DMS114 treated with DMSO at 0.1 percent for 48 hours (cell line): ENCODE measurements around the gene EPB41.
"Not testable (repeated sequence)": the region's sequence is repeated elsewhere in the genome, so short reads cannot be mapped to it uniquely, and the experiment has no call there.

Experiments used
- DNase-seq: peaks from one replicate; lab custom pipeline; 2025; ENCODE audit not compliant: unreplicated experiment; lab: John Stamatoyannopoulos, UW

Gene EPB41

DNA sequence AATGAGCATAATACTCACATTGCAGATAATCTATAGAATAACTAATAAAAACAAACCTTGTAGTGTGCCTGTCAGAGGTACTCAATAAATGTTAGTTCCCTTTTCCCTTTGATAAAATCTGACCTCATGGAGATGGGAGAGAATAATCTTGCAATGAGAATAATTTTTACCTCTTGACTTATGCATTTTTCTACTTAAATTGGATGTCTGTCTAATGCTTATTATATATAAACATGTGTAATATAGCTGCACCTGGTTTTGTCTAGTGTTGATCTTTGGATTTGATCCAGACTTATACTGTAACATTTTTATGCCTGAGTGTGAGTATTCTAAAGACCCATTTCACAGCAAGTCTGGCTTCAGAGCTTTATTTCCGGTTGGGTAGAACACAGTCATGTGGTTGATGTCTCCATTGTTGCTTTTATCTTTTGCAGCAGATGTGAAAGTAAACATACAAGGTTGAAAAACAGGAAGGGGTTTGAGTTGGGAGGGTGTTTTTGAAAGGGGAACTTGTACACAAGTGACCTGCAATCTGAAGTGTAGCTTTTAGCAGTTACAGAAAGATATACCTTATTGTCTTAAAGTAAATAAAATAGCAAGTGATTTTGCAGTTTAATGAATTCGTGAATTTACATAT, 12.4 kb downstream of the EPB41 start:
- DNase-seq, result no peak

DNA sequence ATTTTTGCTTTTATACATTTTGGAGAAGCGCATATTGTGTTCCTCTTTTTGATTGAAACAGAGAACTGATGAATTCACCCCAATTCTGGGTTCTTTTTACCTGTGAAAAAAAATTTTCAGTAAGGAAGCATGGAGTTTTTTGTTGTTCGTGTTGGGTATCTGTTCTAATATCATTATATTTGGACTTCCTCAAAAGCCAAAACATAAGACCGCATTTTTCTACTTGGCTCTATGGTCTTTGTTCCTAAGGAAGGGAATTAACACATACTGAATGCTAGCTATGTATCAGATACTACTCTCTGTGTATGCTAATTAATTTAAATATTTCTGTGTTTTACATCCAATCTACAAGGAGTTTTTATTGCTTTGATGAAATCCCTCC, 12.9 kb downstream of the EPB41 start:
- no peak for DNase-seq

DNA sequence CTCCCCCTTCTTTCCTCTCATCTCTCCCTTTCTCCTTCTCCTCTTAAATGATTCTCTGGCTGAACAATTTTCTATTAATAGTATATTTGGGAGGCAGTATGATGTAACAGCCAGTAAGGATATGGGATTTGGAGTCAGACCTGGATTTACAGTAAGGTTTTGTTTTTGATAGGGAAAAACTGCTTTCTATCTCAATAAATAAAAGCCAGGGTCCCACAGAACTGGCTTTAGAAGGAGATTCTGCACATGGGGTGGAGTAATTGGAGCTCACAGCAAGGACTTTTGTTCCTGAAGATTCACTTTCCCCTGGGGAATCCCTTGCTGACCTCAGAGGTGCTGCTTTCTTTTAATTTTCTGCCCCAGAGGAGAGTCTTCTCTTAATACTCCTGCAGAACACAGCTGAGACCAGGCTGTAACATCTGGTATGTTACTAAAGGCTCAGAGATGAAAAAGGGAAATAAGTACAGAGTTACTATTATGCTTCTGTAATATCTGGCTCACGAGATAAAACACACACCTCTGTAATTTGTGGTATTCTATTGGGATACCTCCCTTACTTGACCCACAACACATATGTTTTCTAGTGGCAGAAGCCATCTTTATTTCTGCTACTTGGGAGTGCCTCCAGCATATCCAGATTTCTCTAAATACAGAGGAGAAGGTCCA, 13.4 kb downstream of the EPB41 start:
- DNase-seq, result no peak

DNA sequence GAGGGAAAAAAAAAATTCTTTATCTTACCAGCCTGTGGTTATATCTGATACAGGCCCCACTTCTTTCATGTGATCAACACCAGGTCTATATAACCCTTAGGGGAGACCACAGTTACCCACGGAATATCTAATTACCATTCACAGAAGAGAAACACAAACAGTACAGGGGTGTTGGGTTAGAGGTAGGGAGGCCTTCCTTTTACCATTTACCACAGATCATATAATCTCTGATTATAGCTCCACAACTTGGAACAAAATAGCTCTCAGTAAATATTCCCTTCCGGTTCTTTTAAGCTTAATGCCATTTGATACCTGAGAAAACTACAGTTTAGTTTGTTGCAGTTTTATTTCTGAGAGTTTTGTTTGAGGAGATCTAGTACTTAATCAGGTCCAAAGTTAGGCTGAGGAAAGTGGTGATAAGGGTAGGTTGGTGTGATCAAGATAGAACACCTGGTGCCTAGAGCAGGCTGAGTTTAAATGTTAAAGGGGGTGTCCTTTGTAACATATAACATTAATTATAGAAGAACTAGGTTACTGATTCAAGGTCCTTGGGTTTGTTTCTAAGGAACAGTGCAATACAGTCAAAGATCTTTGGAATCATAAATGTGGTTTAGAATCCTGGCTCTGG, 14.1 kb downstream of the EPB41 start:
- no peak for DNase-seq

DNA sequence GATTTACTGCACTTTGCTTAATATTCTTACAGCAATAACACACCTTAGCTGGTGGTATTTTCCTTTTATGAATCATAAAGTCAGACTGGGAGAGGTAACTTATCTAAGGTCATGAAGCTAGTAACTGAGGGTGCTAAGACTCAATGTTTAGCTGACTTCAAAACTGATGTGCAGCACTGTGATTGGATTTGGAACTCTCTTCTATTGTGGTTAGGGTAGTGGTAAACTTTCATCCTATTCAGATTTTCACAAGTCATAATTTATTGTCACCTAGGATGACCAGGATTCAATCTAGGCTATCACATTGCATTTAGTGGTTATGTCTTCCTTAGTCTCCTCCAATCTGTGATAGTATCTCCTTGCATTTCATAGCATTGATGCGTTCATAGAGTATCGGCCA, 18.9 kb downstream of the EPB41 start:
- no peak for DNase-seq

DNA sequence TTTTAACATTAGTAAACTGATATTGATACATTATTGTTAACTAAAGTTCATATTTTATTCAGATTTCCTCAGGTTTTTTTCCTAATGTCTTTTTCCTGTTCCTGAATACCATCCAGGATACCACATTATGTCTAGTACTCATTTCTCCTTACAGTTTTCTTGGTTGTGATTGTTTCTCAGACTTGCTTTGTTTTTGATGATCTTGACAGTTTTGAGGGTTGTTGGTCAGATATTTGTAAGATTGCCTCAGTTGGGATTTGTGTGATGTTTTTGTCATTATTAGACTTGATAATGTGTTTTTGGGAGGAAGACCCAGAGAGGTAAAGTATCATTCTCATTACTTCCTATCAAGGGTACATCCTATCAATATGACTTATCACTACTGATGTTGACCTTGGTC, 19.5 kb downstream of the EPB41 start:
- DNase-seq, result no peak

DNA sequence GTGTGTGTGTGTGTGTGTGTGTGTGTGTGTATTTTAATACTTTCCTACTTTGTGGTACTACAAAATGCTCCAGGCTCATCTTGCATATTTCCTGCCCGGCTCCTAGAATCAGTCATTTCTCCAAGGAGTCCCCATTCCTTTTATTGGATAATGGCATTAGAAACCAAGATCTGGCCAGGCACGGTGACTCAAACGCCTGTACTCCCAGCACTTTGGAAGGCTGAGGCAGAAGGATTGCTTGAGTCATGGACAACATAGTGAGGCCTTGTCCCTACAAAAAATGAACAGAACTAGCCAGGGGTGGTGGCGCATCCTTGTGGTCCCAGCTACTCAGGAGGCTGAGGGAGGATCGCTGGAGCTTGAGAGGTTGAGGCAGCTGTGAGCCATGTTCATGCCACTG, 20.3 kb downstream of the EPB41 start:
- no peak for DNase-seq

DNA sequence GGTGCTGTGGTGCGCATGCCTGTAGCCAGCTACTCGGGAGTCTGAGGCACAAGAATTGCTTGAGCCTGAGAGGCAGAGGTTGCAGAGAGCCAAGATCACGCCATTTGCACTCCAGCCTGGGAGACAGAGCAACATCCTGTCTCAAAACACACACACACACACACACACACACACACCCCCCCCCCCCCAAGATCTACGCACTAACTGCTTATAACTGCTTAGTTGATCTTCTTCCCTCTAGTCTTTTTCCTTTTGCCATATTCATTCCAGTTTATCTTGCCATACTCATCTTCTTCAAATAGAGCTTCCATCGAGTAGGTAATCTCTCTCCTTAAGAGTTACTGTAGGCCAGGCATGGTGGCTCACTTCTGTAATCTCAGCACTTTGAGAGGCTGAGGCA, 20.9 kb downstream of the EPB41 start:
- no peak for DNase-seq

DNA sequence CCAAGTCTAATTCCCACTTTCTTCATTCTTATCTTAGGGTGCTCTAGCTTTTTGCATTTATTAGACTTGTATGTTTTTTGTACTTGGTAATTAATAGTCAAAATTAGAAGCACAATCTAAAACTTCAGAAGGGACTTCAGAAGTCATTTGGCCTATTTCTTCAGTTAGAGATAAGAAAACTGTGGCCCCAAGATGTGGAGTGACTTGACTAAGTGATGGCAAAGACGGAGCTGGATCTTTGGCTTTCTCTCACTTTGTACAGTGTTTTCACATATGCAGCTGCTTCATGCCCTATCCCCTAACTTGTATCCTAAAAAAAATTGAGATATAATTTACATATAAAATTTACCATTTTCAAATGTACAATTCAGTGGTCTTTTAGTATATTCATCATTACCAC, 21.7 kb downstream of the EPB41 start:
- DNase-seq, result no peak

DNA sequence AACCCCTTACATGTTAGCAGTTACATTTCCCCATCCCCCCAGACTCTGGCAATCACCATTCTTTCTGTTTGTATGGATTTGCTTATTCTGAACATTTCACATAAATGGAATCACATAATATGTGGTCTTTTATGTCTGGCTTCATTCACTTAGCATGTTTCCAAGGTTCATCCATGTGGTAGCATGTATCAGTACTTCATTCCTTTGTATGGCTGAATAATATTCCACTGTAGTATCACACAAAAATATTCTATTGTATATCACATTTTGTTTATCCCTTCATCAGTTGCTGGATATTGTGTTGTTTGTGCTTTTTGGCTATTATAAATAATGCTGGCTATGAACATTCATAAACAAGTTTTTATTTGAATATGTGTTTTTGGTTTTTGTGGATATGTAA, 22.2 kb downstream of the EPB41 start:
- no peak for DNase-seq

DNA sequence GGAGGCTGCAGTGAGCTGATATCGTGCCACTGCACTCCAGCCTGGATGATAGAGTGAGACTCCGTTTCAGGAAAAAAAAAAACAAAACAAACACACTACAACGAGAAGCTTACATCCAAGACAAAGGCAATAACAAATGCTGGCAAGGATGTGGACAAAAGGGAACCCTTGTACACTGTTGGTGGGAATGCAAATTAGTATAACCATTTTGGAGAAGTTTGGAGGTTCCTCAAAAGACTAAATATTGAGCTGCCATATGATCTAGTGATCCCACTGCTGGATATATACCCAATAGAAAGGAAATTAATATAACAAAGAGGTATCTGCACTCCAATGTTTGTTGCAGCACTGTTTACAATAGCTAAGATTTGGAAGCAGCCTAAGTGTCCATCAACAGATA, 29.2 kb downstream of the EPB41 start:
- not testable (repeated sequence) for DNase-seq

DNA sequence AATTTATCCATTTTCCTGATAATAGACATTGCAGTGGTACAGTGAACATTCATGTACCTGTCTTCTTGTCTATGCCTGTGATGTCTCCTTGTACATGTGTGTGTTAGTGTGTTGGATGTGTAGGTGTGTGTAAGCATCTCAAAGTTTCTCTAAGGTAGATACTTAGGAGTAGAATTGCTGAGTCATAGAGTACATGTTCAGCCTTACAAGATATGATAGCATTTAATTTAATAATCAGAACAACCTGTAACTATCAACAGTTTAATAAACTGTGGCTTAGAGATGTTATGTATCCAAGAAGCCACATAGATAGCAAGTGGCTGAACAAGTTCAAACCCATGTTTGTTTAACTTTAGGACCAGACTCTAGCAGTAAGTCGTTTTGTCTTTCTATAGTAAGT, 35.6 kb downstream of the EPB41 start:
- no peak for DNase-seq

DNA sequence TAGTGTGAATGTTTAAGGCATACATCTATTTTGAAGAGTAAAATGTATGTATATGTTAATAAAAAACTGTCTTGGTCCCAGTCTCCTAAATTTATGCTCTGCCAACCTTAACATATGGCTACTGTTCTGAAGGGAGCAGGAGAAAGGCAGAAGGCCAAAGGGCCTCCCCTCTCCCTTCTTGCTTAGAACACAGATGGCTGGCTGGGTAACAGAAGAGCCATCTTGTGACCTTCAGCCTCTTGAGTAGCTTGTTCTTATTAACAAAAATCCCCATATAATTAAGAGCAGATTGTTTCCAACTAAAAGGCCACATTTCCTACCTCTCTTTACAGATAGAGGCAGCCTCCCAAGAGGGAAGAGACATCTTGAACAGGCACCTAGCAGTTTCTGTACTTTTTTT, 36.1 kb downstream of the EPB41 start:
- DNase-seq, result no peak

DNA sequence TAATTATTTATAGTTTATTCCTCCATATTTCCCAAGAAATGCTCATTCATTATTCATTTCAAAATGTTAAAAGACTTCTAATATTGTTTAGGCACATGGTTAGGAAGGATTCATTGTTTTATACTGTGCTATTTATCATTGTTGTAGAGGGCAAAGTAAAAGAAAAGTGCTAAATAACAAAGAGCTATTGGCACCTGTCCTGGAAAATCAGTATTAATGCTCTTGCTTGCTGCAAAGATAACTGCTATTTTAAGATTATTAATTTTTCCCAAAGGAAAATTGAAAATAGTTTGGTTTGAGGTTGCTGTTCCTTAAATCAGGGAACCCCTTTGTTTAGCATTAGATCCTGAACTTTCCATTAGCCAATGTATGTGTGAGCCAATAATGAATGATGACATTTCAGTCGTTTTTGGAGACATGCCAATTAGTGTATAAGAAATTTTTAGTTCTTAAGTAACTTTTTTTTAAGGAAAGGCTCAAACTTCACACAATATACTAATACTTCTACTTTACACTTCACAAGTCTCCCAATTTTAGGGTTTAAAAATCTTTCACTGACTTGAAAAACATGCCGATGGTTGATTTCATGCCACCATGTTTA, 39.9 kb downstream of the EPB41 start:
- DNase-seq, result no peak

DNA sequence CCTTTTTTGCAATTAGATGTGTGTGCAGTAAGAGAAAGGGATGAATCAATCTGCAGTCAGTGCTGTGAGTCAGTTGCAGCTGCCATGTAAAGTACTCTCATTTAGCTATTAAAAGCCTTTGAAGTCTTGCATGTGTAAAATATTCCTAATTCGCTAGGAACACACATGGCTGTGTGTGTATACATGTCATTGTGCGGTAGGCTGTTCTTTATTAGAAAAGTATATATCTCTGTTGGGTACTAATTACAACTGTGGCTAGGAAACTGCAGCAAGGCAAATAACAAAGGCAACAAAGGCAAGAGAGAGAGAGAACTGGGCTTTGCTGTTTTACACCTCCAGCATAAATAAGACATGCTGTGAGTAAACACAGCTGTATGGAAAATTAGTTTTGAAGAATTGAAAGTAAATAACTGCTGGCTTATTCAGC, 41.7 kb downstream of the EPB41 start:
- no peak for DNase-seq

DNA sequence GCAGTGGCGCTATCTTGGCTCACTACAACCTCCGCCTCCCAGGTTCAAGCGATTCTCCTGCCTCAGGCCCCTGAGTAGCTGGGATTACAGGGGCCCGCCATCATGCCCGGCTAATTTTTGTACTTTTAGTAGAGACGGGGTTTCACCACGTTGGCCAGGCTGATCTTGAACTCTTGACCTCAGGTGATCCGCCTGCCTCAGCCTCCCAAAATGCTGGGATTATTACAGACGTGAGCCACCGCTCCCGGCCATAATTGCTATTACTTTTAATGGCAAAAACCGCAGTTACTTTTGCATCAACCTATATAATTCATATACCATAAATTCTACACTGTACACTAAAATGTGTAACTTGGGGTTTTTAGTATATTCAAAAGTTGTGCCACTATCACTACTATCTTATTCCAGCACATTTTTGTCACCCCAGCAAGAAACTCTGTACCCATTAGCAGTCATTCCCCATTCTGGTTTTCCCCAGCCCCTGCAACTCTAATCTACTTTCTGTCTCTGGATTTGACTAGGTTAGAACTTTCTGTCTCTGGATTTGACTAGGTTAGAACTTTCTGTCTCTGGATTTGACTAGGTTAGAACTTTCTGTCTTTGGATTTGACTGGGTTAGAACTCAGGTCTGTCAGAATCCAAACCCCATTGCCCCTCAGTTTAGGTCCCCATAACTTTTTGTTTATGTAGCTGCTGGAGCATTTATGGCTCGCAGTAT, 47.9 kb downstream of the EPB41 start:
- not testable (repeated sequence) for DNase-seq

DNA sequence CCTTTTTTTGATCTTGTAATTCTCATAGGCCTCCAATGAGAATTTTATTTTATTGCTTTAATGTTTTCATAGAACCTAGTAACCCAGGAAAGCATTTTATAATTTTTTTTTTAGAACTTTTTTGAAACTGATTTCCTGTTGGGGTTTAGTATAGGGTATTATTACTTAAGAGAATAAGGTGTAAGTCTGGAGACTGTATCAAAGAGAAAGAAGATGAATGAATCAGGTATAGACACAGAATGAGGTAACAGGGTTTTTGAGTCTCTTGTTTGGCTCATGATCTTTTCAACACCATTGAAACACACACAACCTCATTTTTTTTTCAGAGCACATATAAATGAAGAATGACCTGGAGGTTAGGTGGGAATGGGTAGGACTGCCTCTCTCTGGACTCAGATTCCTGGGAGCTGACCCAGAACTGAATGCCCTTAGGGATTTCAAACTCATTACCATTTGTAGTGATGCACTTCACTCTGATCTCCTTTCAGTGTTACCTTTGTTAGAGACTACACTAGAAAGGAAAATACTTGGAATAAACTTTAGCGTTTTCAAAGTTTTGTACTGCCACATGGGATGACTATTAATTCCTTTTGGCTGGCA, 51.0 kb downstream of the EPB41 start:
- no peak for DNase-seq

DNA sequence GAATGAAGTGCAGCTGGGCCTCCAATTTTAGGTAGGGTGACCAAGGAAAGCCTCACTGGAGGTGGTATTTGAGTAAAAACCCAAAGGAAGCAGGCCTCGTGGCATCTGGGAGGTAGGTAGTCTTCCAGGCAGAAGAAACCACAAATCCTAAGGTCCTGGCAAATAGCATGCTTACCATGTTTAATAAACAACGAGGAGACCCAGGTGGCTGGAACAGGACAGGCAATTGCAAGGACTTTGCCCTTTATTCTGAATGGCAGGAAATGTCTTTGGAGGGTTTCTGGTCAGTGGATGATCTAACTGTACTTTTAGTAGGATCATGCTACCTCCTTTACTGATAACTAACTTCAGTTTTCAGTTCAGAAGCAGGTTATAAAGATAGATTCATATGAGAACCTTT, 52.2 kb downstream of the EPB41 start:
- DNase-seq, result no peak

DNA sequence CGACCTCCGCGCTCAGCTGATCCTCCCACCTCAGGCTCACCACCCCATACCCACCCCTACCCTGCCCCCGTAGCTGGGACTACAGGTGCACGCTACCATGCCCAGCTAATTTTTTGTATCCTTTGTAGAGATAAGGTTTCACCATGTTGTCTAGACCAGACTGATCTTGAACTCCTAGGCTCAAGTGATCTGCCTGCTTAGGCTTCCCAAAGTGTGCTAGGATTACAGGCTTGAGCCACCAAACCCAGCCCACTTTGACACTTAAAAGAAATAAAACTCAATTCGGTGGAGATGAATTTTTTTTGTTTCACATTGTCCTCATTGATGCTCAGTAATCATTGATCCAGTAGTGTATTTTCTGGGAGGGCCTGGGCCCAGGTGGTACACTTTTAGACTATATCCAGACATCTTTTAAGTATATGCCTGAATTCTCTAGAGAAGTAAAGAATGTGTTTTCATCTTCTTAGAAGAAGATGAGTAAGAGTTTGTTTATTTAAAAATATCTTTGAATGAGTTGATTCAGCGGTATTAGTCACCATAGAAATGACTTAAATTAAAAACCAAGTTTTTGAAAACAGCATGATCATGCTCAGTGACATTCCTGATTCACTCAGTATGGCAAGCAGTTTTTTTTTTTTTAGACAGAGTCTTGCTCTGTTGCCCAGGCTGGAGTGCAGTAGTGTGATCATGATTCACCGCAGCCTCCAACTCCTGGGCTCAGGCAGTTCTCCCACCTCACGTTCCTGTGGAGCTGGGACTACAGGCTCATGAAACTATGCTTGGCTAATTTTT, 57.8 kb downstream of the EPB41 start:
- DNase-seq, result no peak

DNA sequence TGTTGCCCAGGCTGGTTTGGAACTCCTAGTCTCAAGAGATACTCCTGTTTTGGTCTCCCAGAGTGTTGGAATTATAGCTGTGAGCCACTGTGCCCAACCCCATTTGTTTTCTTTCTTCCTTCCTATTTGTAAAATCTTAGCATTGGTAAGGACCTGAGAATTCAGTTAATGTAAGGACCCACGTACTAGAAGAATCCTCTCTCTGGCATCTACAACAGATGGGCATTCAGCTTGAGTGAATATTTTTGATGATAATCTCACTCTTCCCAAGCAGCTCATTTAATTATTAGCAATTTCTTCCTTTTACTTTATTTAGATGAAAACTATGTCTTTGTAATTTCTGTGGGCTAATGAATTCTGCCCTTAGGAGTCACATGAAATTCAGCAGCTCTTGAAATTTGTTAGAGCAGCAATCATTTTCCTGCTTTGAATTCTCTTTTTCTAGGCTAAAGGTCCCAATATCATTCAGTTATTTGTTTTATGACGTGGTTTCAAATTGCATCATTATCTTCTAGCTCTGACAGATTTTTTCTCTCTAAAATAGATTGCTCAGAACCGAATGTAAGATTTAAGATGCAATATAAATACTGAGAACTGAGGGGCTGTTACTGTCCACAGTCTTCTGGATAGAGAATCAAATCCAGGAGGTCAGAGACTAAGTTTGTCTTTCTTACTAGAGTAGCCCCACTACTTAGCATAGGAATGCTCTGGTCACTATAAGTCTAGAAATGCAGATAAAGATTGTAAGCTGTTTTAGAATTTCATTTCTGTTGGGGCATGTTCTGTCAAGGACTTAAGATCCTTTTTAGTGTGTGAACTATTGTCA, 59.4 kb downstream of the EPB41 start:
- no peak for DNase-seq
